Type B pancreatic cell (in vitro differentiated cells): ENCODE data around the gene TBX10. TPM values are rescaled to one million over a fixed set of nuclear protein-coding genes. Genes with fewer than 3 reads are reported as not detected.

Experiments
- DNase-seq: peaks from one replicate; pipeline ENCODE4 v3.0.0; 2021; ENCODE audit warnings: mixed read lengths; ENCODE audit not compliant: unreplicated experiment; ENCODE audit errors: extremely low spot score
- H3K27ac Mint-ChIP-seq: 2 replicates; pipeline ENCODE4 v1.8.0; 2021; ENCODE audit warnings: mild to moderate bottlenecking, mixed read lengths
- H3K27me3 Mint-ChIP-seq: 2 replicates; pipeline ENCODE4 v1.8.0; 2021; ENCODE audit warnings: mixed read lengths
- H3K36me3 Mint-ChIP-seq: 2 replicates; pipeline ENCODE4 v1.8.0; 2021; ENCODE audit warnings: mixed read lengths
- H3K4me1 Mint-ChIP-seq: one replicate; pipeline ENCODE4 v1.8.0; 2021; ENCODE audit warnings: mixed read lengths; ENCODE audit not compliant: unreplicated experiment
- H3K4me3 Mint-ChIP-seq: 2 replicates; pipeline ENCODE4 v1.8.0; 2021; ENCODE audit warnings: mild to moderate bottlenecking, mixed read lengths
- H3K9me3 Mint-ChIP-seq: 2 replicates; pipeline ENCODE4 v1.8.0; 2021; ENCODE audit warnings: mixed read lengths
- CTCF ChIP-seq: fragments of 200-600 bp; sonication (generic); conservative IDR thresholded peaks from 2 replicates; pipeline ENCODE4 v1.5.0; 2021; ENCODE audit warnings: antibody characterized with exemption, mild to moderate bottlenecking
- total RNA-seq: library from RNA; stranded (reverse); gene quantifications from 2 replicates; pipeline ENCODE4 v1.2.1, GENCODE V29; 2021; ENCODE audit warnings: low replicate concordance

TBX10 gene
- total RNA-seq, 1 donor from 2014 or later = not detected

GRCh38 chr11:67631411-67631810, 8.2 kb downstream of the TBX10 start:
- no peak for TF ChIP-seq CTCF
- Mint-ChIP-seq H3K4me3 (peak overlapping the region; percentile 89), H3K4me1 (no peaks in the 10 kb centered on the region), H3K9me3 (no peaks in the 10 kb centered on the region), H3K27ac (peak overlapping the region; percentile 89), H3K27me3 (no peaks in the 10 kb centered on the region), H3K36me3 (no peaks in the 10 kb centered on the region)
- DNase-seq = no peak

- no peaks in the 10 kb centered on the region for H3K9me3 Mint-ChIP-seq
- H3K27me3 Mint-ChIP-seq = no peaks in the 10 kb centered on the region
- no peaks in the 10 kb centered on the region for H3K4me1 Mint-ChIP-seq
- peak; percentile 12 for TF ChIP-seq CTCF
- H3K27ac Mint-ChIP-seq = peak overlapping the region; percentile 89
- no peaks in the 10 kb centered on the region for H3K36me3 Mint-ChIP-seq
- H3K4me3 Mint-ChIP-seq = peak overlapping the region; percentile 89
- no peak for DNase-seq
These were observed 8.6 kb downstream of the TBX10 start for GRCh38 chr11:67630943-67631331.

GRCh38 chr11:67630228-67630942, 9.2 kb downstream of the TBX10 start:
- Mint-ChIP-seq H3K27ac (peak overlapping the region; percentile 89), H3K9me3 (no peaks in the 10 kb centered on the region), H3K36me3 (no peaks in the 10 kb centered on the region), H3K27me3 (no peaks in the 10 kb centered on the region), H3K4me3 (peak overlapping the region; percentile 89), H3K4me1 (no peaks in the 10 kb centered on the region)
- DNase-seq = peak; percentile 99
- TF ChIP-seq CTCF = peak; percentile 86

- H3K4me1 Mint-ChIP-seq = no peaks in the 10 kb centered on the region
- H3K27me3 Mint-ChIP-seq = no peaks in the 10 kb centered on the region
- H3K36me3 Mint-ChIP-seq = no peaks in the 10 kb centered on the region
- no peaks in the 10 kb centered on the region for H3K9me3 Mint-ChIP-seq
- peak within 1 kb of the TSS; percentile 89 for H3K4me3 Mint-ChIP-seq
- peak; percentile 96 for TF ChIP-seq CTCF
- DNase-seq = no peak
- peak within 1 kb of the TSS; percentile 89 for H3K27ac Mint-ChIP-seq
These were observed 10.0 kb downstream of the TBX10 start, which contains the start of gene NUDT8 for GRCh38 chr11:67629386-67630227. NUDT8 (minus strand) TSS chr11:67629937; CDS start chr11:67629911, 26 bp downstream.

- no peaks in the 10 kb centered on the region for H3K36me3 Mint-ChIP-seq
- no peaks in the 10 kb centered on the region for H3K9me3 Mint-ChIP-seq
- H3K4me3 Mint-ChIP-seq = peak overlapping the region; percentile 71
- peaks cover 2% of the 10 kb centered on the region for H3K27me3 Mint-ChIP-seq
- no peak for DNase-seq
- no peak for TF ChIP-seq CTCF
- H3K27ac Mint-ChIP-seq = peak overlapping the region; percentile 41
- no peaks in the 10 kb centered on the region for H3K4me1 Mint-ChIP-seq
These were observed 10.7 kb downstream of the TBX10 start for GRCh38 chr11:67628710-67629385.
